GM21737 (cell line): ENCODE measurements around the gene TMIGD1.
"Not testable (repeated sequence)": the region's sequence is repeated elsewhere in the genome, so short reads cannot be mapped to it uniquely, and the experiment has no call there.

Experiments
- ATAC-seq: cut with Tn5 transposase; IDR thresholded peaks from one replicate; pipeline ENCODE4 v1.9.1; 2021; ENCODE audit warnings: mild to moderate bottlenecking, moderate library complexity; ENCODE audit not compliant: unreplicated experiment

TMIGD1 gene

DNA sequence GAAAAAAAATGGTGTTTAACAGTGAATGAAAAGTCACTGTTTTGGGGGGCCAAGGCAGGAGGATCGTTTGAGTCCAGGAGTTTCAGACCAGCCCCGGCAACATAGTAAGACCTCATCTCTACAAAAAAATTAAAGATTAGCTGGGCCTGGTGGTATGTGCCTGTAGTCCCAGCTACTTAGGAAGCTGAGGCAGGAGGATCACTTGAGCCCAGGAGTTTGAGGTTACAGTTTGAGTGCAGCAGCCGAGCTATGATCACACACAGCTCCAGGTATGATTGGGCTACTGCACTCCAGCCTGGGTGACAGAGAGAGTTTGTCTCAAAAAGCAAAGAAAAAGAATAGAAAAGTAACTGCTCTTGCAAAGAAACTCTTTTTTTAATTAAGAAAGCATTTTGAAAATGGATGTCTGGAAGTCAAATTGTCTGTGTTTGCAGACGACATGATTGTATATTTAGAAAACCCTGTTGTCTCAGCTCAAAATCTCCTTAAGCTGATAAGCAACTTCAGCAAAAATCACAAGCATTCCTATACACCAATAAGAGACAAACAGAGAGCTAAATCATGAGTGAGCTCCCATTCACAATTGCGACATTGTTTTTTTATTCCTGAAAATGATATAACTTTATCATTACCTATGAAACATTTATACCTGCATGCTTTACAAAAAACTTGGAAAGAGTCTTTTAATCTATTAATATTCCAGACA, 24.4 kb upstream of the TMIGD1 start:
- no peak for ATAC-seq

DNA sequence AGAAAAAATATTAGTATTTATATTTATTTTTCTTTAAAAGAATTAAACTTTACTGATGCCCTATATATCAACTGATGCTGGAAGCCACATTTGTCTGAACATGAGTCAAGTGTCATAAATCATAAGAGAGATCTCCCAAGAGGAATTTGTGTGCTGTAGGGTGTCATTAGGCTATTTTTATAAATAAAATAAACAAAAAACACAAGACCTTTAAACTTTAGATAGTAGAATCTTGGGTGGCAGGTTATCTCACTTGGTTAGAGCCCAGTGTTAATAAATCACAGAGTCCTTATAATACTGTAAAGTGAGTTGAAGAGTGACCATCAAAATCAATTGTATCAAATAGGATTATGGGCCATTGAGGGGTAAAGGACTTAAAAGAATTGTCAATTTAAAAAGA, 23.6 kb upstream of the TMIGD1 start:
- no peak for ATAC-seq

DNA sequence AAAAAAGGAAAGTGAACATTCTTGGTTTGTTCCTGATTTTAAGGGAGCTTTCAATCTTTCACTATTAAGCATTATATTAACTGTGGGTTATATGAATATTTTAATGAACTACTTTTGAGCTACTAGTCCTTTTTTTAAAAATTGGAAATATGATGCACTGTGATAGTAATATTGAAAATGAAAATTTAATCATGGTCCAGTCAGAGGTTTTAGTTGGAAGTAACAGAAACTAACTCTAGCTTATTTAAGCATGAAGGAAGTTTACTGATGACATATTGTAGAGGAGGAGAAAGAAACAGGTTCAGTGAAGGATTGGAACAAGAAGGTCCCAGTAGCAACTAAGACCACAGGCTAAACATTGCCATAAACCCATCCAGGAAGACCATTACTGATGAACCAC, 20.8 kb upstream of the TMIGD1 start:
- no peak for ATAC-seq

DNA sequence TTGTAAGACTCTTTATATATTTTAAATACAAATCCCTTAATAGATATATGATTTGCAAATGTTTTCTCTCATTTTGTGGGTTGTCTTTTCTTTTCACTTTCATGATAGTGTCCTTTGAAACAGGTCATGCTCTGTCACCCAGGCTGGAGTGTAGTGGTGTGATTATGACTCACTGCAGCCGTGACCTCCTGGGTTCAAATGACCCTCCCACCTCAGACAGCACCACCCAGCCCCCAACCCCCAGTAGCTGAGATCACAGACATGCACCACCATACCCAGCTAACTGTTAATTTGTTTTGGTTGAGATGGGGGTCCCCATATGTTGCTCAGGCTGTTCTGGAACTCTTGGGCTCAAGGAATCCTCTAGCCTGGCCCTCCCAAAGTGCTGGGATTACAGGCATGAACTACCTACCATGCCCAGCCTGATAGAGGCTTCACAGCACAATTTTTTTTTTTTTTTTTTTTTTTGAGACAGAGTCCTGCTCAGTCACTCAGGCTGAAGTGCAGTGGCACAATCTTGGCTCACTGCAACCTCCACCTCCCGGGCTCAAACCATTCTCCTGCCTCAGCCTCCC, 18.5 kb upstream of the TMIGD1 start:
- no peak for ATAC-seq

DNA sequence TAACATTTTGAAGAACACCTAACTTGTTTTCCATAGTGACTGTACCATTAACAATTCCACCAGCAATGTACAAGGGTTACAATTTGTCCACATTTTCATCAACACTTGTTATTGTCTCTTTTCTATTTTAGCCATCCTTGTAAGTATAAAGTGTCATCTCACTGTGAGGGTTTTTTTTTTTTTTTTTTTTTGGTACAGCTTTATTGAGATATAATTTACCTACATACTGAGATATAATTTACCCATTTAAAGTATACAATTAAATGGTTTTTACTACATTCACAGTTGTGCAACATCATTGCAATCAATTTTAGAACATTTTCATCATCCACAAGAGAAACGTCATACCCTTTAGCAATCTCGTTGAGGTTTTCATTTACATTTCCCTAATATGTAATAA, 17.9 kb upstream of the TMIGD1 start:
- ATAC-seq = no peak

DNA sequence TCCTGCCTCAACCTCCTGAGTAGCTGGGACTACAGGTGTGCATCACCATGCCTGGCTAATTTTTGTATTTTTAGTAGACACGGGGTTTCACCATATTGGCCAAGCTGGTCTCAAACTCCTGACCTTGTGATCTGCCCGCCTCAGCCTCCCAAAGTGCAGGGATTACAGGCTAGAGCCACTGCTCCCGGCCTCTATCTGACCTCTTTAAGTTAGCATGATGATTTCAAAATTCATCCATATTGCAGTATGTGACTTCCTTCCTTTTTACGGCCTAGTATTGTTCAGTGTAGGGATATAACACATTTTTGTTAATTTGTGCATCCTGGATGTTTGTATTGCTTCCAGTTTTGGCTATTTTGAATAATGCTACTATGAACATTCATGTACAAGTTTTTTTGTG, 17.4 kb upstream of the TMIGD1 start:
- ATAC-seq = not testable (repeated sequence)

DNA sequence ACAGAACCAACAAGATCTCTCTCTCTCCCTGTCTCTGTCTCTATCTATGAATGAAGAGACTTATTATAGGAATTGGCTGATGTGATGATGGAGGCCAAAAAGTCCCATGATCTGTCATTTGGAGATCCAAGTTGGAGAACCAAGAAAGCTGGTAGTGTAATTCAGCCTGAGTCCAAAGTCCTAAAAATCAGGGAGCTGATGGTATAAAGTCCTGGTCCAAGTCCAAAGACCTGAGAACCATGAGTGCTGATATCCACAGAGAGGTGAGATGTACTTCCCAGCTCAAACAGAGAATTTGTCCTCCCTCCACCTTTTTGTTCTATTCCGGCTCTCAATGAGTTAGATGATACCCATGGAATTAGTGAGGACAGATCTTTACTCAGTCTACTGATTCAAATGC, 15.4 kb upstream of the TMIGD1 start:
- ATAC-seq = no peak

DNA sequence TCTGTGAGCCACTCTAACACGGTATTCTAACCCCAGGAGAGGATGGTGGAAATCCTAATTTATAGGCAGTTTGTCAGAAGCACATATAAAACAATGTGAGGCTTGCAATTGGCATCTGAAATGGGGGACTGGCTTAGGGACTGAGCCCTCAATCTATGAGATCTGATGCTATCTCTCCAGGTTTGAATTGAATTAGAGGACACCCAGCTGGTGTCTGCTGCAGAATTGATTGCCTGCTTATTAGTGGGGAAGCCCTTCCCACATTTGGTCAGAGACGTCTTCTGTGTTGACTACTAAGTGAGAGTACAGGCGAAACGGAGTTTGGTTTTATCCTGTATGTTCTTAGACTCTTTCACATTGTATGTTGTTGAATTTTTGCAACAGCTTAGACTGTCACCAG, 13.6 kb upstream of the TMIGD1 start:
- ATAC-seq = no peak

DNA sequence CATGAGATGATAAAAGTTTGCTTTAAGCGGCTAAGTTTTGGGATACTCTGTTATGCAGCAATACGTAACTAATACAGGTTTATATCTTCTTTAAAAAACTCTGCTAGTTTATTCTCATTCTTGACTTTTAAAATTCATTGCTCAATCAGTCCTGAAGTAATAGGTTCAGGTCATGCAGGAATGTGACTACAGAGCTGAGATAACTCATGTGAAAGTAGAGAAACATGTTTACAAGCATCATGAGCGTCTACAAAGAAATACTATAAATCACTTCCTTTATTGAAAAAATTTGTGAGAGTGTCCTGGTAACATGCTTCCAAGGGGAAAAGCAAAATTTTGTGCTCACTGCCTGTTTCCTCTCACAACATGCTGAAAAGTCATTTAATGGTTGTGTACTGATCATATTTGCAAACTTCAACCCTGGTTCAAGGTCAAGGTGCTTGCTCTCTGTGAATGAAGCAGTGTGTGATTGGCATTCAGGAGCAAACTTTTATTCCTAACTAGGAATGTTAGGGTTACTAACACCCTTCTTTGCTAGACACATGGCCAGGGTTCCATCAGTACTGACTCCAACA, 12.5 kb upstream of the TMIGD1 start:
- ATAC-seq = no peak

DNA sequence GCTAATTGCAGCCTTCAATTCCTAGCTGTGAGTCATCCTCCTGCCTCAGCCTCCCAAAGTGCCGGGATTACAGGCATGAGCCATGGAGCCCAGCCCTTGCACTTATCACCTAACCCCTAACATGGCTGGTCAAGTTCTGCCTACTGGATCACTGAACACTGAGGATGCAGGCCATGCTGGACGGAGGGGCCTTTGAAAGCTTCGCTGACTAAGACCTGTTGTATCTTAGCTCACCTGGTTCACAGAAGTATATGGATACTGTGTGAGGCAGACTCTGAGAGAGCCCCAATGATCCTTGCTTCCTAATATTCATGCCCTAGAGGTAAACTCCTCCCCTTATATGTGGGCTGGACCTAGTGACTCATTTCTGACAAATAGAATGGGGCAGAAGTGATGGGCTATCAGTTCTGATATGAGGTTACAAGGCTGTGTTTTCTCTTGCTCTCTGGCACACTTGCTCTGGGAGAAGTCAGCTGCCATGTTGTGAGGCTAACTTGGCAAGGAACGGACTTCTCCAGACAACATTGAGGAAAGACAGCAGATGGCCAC, 11.7 kb upstream of the TMIGD1 start:
- no peak for ATAC-seq

DNA sequence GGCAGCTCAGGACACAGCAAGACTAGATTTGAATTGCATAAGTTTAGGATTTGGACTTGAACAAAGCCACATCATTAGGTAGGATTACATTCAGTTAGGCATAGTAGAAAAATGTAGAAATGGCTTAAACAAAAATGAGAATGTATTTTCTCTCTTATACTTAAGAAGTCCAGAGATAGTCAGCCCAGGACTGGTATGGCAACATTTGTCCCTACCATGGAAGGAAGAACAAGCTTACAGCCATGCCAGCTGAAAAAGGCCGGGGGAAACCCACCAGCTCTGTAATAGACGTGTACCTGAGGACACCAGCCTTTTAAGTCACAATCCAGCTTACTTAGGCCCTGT, 11.2 kb upstream of the TMIGD1 start:
- no peak for ATAC-seq

DNA sequence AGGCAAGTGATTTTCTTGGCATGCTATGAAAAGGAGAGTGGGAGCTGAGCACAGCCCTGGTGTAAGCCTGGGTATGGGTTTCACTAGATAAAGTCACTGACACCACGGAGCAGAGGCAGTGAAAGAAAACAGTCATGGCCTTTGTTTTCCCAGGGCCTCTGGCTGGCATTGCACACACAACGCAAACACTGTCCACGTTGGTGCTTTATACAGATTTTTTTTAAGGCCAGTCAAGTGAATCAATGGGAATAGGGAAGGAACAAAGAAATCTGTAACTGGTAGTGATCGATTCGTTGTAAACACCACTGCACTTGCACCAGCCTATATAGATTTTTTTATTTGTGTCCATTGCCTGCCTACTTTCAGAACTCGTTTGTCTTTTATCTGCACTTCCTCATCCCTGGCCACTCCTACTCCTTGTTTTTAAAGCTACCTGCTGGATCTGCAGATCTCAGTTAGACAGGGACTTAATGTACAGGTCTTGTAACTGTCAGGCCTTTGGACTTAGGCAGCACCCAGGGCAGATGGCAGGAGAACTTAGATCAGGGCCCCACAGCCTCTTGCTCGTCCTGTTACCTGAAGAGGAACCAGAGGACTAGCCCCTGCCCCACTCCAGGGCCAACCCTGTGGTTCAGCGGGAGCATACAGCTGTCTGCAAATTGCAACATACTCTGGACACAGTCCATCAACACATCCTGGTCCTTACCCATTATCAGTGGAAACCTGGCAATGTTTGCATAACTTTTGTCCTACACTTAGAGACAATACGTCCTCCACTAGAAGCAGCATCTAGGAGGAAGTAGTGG, 10.6 kb upstream of the TMIGD1 start:
- no peak for ATAC-seq

DNA sequence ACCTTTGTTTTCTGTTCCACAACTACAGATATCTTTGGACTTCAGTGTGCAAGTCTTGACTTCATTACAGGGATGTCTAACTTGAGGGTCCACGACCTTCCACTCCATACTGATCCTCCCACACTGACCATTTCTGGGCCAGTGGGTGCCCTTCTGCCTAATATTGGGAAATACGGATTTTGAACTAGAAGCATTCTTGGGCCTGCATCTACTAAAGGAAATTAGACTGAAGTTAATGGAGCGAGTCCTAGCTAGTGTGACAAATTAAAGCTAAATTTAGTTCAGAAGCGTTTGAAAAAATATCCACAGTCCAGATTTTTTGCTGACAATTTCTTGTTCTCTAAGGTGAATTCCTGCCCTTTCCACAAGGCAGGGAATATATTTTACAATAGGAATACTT, 9.9 kb upstream of the TMIGD1 start:
- no peak for ATAC-seq

DNA sequence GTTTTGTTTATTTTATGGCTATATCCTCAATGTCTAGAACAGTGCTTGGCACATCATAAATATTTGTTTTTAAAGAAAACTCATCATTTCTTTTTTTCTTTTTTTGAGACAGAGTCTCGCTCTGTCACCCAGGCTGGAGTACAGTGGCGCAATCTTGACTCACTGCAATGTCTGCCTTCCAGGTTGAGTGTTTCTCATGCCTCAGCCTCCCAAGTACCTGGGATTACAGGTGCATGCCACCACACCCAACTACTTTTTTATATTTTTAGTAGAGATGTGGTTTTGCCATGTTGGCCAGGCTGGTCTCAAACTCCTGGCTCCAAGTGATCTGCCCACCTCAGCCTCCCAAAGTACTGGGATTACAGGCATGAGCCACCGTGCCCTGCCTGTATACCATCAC, 9.4 kb upstream of the TMIGD1 start:
- ATAC-seq = not testable (repeated sequence)

DNA sequence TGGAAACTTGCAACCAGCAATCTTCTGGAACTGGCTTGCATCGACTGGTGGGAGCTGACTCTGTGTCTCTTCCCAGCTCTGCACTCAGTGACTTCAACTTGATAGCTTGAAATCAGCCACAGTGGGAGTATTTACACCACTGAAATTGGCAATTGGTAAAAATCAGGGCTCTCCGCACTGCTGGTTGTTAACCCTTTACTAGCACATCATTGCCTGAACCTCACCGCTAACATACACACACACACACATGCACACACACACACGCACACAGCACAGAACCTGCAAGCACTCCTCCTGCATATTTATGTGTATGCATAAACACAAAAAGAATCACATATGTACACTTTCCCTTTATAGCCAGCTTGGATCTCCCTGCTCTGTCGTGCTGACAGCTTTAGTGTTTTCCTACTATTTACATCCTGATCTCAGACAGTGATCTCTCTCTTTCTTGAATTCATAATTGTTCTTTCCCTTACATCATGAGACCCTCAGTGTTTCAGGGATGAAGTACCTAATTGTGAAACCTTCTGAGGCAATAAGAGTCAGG, 7.9 kb upstream of the TMIGD1 start:
- ATAC-seq = no peak

DNA sequence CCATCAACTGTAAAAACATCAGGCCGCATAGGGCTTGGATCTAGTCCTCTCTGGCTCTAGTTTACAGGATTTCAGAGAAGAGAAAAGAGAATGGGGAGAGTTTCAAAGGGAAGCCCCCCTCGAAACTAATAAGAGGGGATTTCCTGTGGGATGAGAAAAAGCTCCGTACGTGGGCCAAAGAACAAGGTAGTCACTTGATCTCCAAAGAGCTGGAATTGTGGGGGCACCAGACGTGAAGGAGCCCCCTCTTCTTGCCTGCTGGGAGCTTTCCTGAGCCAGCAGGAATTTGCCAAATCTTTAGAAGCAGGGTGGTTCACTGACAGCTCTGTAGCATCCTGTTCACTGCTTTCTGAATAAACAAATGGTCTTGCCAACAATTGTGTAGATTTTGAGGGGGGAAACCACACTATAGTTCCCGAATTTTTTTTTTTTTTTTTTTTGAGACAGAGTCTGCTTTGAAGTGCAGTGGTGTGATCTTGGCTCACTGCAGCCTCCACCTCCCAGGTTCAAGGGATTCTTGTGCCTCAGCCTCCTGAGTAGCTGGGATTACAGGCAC, 7.0 kb upstream of the TMIGD1 start:
- ATAC-seq = no peak

DNA sequence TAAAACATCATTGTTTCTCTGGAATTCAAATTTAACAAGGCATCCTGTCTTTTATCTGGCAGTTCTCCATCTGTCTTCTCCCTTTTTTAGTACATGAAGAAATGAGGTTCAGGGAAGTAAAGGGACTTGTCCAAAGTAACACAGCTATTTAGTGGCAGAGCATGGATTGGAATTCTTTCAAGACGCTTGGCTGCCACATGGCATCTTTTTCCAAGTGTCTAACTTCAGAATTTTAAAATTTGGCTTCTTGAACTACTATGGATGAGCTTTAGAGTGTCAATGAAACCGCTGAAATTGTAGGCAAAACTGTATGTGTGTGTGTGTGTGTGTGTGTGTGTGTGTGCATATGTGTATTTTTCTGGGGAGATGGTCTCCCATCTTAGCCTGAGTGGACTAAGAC, 5.2 kb upstream of the TMIGD1 start:
- no peak for ATAC-seq

DNA sequence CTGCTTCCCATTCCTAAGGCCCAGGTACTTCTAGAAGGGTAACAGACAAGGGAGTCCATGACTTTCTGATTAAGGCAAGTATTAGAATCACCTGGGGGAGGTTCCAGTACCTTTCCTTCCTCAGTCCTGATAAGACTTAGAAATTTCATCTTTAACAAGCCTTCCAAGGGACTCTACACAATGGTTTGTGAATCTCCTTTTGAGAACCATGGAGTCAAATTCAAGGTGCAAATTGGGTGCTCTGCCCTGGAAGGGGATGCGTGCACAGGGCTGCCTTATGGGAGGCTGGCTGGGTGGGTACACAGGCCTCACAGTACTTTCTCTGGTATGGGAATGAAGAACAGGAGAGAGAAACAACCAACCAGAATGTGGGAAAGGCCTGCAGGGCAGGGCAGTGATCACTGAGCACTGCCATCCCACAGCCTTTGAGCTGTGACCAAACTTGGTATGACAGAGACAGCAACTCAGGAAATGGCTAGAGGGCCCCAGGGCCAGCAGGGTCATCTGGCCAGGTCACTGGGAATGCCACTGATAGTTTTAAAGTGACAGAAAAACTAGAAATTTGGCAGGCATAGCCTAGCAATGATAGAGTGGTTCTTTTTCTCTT, 3.6 kb upstream of the TMIGD1 start:
- no peak for ATAC-seq

DNA sequence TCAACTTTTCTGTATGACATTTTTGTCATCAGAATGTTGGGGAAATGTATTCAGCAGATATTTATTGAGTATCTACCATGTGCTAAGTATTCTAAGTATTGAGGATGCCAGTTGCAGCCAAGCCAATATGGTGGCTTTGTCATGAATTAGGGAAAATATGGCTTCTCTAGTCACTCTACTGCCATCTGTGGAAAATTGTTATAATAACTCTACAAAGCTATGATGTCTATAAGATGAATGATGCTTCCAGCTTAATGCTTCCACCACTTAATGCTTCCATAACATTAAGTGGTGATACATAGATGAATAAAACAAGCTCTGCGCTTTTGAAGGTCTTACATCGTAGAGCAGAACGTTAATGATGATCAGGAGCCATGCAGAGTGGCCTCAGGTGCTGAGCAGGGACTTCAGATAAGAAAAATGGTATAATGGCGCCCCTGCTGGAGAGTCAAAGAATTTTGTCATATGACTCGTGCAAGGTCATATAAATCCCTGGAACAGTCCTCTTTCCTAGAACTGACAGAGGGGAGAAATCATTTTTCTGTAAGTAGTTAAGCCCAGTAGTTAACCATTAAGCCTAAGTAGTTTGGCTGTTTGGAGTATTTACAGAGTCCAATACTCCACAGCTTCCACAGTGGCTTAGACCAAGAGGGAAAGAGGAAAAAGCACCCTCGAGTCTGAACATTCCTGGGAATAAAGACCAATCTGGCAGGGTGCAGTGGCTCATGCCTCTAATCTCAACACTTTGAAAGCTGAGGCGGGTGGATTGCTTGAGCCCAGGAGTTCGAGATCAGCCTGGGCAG, 2.7 kb upstream of the TMIGD1 start:
- ATAC-seq = no peak

DNA sequence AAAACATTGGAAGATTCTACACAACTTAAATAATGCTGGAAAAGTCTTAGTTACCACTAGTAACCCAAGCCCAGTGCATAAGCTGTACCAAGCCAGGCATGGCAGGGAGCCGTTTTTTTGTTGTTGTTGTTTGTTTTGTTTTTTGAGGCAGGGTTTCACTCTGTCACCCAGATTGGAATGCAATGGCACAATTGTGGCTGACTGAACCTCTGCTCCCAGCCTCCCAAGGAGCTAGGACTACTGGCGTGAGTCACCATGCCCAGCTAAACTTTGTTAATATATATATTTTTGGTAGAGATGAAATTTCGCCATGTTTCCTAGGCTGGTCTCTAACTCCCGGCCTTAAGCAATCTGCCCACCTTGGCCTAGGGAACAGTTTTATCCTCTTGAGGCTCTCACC, 564 bp upstream of the TMIGD1 start:
- ATAC-seq = no peak
